ENCODE data around the gene CDH5. TPM values are rescaled to one million over a fixed set of nuclear protein-coding genes. Genes with fewer than 3 reads are reported as not detected.

CDH5 gene
- total RNA-seq, 1 donor from 2014 or later: 9.6 TPM

GRCh38 chr16:66402591-66403230, 36.2 kb downstream of the CDH5 start:
- peaks cover 5% of the 10 kb centered on the region for H3K9me3 Mint-ChIP-seq (ENCODE audit: unreplicated experiment)
- no peak for DNase-seq
- H3K4me3 Mint-ChIP-seq (ENCODE audit: unreplicated experiment): no peak overlapping the region
- H3K27me3 Mint-ChIP-seq (ENCODE audit: unreplicated experiment): peaks cover 1% of the 10 kb centered on the region
- no peak for TF ChIP-seq CTCF (IDR thresholded peaks at IDR 0.05; ENCODE audit: partially characterized antibody, unreplicated experiment)
- H3K4me1 Mint-ChIP-seq (ENCODE audit: low read depth, unreplicated experiment): peaks cover 29% of the 10 kb centered on the region
- H3K36me3 Mint-ChIP-seq (ENCODE audit: unreplicated experiment): peaks cover 4% of the 10 kb centered on the region
- no peak overlapping the region for H3K27ac Mint-ChIP-seq (ENCODE audit: unreplicated experiment)

- Mint-ChIP-seq H3K27ac (ENCODE audit: unreplicated experiment) (no peak overlapping the region), H3K9me3 (ENCODE audit: unreplicated experiment) (peaks cover 4% of the 10 kb centered on the region), H3K36me3 (ENCODE audit: unreplicated experiment) (peaks cover 4% of the 10 kb centered on the region), H3K4me3 (ENCODE audit: unreplicated experiment) (no peak overlapping the region), H3K27me3 (ENCODE audit: unreplicated experiment) (peaks cover 1% of the 10 kb centered on the region), H3K4me1 (ENCODE audit: low read depth, unreplicated experiment) (peaks cover 29% of the 10 kb centered on the region)
- TF ChIP-seq CTCF (IDR thresholded peaks at IDR 0.05; ENCODE audit: partially characterized antibody, unreplicated experiment): no peak
- no peak for DNase-seq
These were observed 37.1 kb downstream of the CDH5 start for GRCh38 chr16:66403531-66404145.

- Mint-ChIP-seq H3K9me3 (ENCODE audit: unreplicated experiment) (peaks cover 4% of the 10 kb centered on the region), H3K27me3 (ENCODE audit: unreplicated experiment) (peaks cover 1% of the 10 kb centered on the region), H3K36me3 (ENCODE audit: unreplicated experiment) (peaks cover 4% of the 10 kb centered on the region), H3K4me3 (ENCODE audit: unreplicated experiment) (no peak overlapping the region), H3K27ac (ENCODE audit: unreplicated experiment) (no peak overlapping the region), H3K4me1 (ENCODE audit: low read depth, unreplicated experiment) (peaks cover 18% of the 10 kb centered on the region)
- no peak for TF ChIP-seq CTCF (IDR thresholded peaks at IDR 0.05; ENCODE audit: partially characterized antibody, unreplicated experiment)
- DNase-seq: no peak
These were observed 38.7 kb downstream of the CDH5 start for GRCh38 chr16:66405057-66405783.

- peak; percentile 91 for DNase-seq
- Mint-ChIP-seq H3K36me3 (ENCODE audit: unreplicated experiment) (peaks cover 4% of the 10 kb centered on the region), H3K27me3 (ENCODE audit: unreplicated experiment) (no peaks in the 10 kb centered on the region), H3K4me3 (ENCODE audit: unreplicated experiment) (peak overlapping the region; percentile 92), H3K27ac (ENCODE audit: unreplicated experiment) (no peak overlapping the region), H3K9me3 (ENCODE audit: unreplicated experiment) (peaks cover 2% of the 10 kb centered on the region), H3K4me1 (ENCODE audit: low read depth, unreplicated experiment) (peaks cover 4% of the 10 kb centered on the region)
- TF ChIP-seq CTCF (IDR thresholded peaks at IDR 0.05; ENCODE audit: partially characterized antibody, unreplicated experiment): peak; percentile 97
These were observed 40.2 kb downstream of the CDH5 start for GRCh38 chr16:66406534-66407221.
